Measurements from ENCODE around the gene PLAAT5. TPM values are rescaled to one million over a fixed set of nuclear protein-coding genes. Genes with fewer than 3 reads are reported as not detected.

PLAAT5 gene
- total and polyA plus RNA-seq, 2 of the 13 experiments (the other 11 are each of a cell fraction or from before 2014, with no cell fraction given) = not detected

DNA sequence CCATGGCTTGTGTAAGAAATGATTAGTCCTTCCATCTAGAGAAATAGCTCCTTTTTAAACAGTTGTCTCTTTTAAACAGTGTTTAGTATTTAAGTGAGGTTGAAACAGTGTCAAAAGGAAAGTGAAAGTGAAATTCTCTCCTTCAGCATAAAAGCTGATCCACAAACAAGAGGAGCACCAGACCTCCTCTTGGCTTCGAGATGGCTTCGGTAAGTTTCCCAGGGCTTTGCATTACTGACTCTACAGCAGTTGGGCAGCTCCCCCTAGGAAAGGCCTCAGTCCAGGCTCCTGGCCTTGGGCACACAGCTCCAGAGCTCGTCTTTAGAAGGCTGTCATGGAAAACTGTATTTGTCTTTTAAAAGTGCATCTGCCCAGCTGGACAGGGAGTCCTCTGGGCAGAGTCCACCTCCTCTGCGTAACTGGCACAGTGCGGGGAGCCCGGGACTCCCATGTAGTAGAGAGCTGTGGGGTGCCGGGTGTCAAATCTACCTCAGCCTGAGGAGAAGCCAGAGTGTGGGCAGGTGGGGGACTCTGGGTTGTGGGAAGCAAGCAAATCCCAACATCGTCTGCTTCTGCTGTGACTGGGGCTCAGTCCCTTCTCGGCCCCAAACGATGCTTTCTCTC lies 45.8 kb upstream of the PLAAT5 start, which contains the start of gene PLAAT4:
Gene PLAAT4 (plus strand): TSS at position 140 of the 624 bp plus-strand sequence. CDS start 61 bp downstream, at position 201.
- Histone ChIP-seq H3K27me3 (ENCODE audit: control insufficient read depth in 1 of 2, insufficient read depth in 2 of 2, low read length in 2 of 2) (peaks cover 0 to 17% of the 10 kb centered on the region in 2 experiments; a peak in 2 of 5 replicates), H3K9me3 (ENCODE audit: low read length) (no peaks in the 10 kb centered on the region), H3K27ac (ENCODE audit: extremely low read length, insufficient read depth, low read length) (no peak within 1 kb of the TSS), H3K79me2 (ENCODE audit: insufficient read depth, low read length) (no peaks in the 10 kb centered on the region), H3K4me3 (replicated peaks in 1 of 3; ENCODE audit: insufficient read depth in 1 of 3, low read depth in 2 of 3, low read length in 3 of 3) (peak within 1 kb of the TSS; percentile 5 to 51 (median 47); a peak in 5 of 6 replicates), H4K20me1 (ENCODE audit: insufficient read depth, low read length) (no peaks in the 10 kb centered on the region), H2AFZ (ENCODE audit: low read length) (peak within 1 kb of the TSS; percentile 20), H3K4me1 (ENCODE audit: insufficient read depth, low read length) (peaks cover 19% of the 10 kb centered on the region), H3K9ac (ENCODE audit: insufficient read depth, low read depth, low read length) (no peak within 1 kb of the TSS), H3K4me2 (ENCODE audit: low read depth, low read length) (peak within 1 kb of the TSS; percentile 86), H3K36me3 (replicated peaks in 1 of 2; ENCODE audit: control insufficient read depth in 1 of 2, insufficient read depth in 2 of 2, low read length in 2 of 2) (no peaks in the 10 kb centered on the region)
- intact Hi-C loops (cut with micrococcal nuclease; ENCODE audit: unreplicated experiment) (no loop called here), in situ Hi-C loops (cut with HindIII; ENCODE audit: extremely low pct_ligation_motif_present, low pct_unique_long_range_greater_than_20kb) (no loop called here)
- WGBS (ENCODE audit: low lambda C conversion rate) = 5% methylated on average over 5 of the region's 10 CpGs
- no peak for FAIRE-seq
- ChIA-PET CTCF (ENCODE audit: low intra/inter-chr PET ratio, low total read pairs) (no interaction called here), POLR2A (interaction anchor here (0.6 kb wide), 1 partner anchor 27 kb away, joined by 3 read pairs; no protein-coding TSS in a partner anchor)
- ATAC-seq = peak; percentile 82
- no TSS peak for BruUV-seq (replicated peaks)
- TF ChIP-seq CBX2 (IDR thresholded peaks at IDR 0.05; ENCODE audit: low read depth, low read length) (no peak), CBX2 (CRISPR knock-in tag; IDR thresholded peaks at IDR 0.05; ENCODE audit: low read depth) (no peak), MIXL1 (CRISPR knock-in tag; IDR thresholded peaks at IDR 0.05) (0 out of 2 replicates have a peak, but pooled peaks have one; percentile 15), ZFX (CRISPR knock-in tag; IDR thresholded peaks at IDR 0.05; ENCODE audit: low read depth) (0 out of 2 replicates have a peak, but pooled peaks have one; percentile 27), SALL1 (CRISPR knock-in tag; IDR thresholded peaks at IDR 0.05) (0 out of 2 replicates have a peak, but pooled peaks have one; percentile 15), FOXK2 (IDR thresholded peaks at IDR 0.05) (no peak), ZNF687 (CRISPR knock-in tag; IDR thresholded peaks at IDR 0.05) (peak; percentile 32; the same call in 1 of the 2 replicates), IRF2 (CRISPR knock-in tag; IDR thresholded peaks at IDR 0.05) (peak; percentile 57; the same call in 1 of the 2 replicates), ZNF800 (CRISPR knock-in tag; IDR thresholded peaks at IDR 0.05) (0 out of 2 replicates have a peak, but pooled peaks have one; percentile 32), ZNF451 (CRISPR knock-in tag; IDR thresholded peaks at IDR 0.05) (no peak), ZNF674 (CRISPR knock-in tag; IDR thresholded peaks at IDR 0.05; ENCODE audit: low read depth) (no peak), ZNF263 (CRISPR knock-in tag; IDR thresholded peaks at IDR 0.05) (peak; percentile 58; the same call in 1 of the 2 replicates)
- TF ChIP-seq, protein P1, sequence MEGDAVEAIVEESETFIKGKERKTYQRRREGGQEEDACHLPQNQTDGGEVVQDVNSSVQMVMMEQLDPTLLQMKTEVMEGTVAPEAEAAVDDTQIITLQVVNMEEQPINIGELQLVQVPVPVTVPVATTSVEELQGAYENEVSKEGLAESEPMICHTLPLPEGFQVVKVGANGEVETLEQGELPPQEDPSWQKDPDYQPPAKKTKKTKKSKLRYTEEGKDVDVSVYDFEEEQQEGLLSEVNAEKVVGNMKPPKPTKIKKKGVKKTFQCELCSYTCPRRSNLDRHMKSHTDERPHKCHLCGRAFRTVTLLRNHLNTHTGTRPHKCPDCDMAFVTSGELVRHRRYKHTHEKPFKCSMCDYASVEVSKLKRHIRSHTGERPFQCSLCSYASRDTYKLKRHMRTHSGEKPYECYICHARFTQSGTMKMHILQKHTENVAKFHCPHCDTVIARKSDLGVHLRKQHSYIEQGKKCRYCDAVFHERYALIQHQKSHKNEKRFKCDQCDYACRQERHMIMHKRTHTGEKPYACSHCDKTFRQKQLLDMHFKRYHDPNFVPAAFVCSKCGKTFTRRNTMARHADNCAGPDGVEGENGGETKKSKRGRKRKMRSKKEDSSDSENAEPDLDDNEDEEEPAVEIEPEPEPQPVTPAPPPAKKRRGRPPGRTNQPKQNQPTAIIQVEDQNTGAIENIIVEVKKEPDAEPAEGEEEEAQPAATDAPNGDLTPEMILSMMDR (CRISPR knock-in tag; IDR thresholded peaks at IDR 0.05) = peak; percentile 42
- DNase-seq (ENCODE audit: low spot score) = peak; percentile 16

Data from HepG2 (cell line).